HEK293 (cell line): Measurements from ENCODE around the gene CARD8.

Experiments used
- ATF2 ChIP-seq: fragments of 450-650 bp; formaldehyde crosslinking; IDR thresholded peaks from 2 replicates; pipeline ENCODE4 v1.5.1; 2016; ENCODE audit warnings: missing biosample characterization, missing genetic modification characterization, low read depth
- CTCF ChIP-seq: fragments of 450-650 bp; formaldehyde crosslinking; IDR thresholded peaks from 2 replicates; pipeline ENCODE4 v1.5.1; 2016; ENCODE audit warnings: missing biosample characterization, missing genetic modification characterization
- KLF16 ChIP-seq: fragments of 450-650 bp; formaldehyde crosslinking; IDR thresholded peaks from 2 replicates; pipeline ENCODE4 v1.5.1; 2017; ENCODE audit warnings: missing biosample characterization, missing genetic modification characterization
- MEIS1 ChIP-seq: sonication (generic); formaldehyde crosslinking; IDR thresholded peaks from 2 replicates; pipeline ENCODE4 v1.8.1; 2022; ENCODE audit warnings: missing genetic modification reagents, mild to moderate bottlenecking, borderline replicate concordance
- MZF1 ChIP-seq: fragments of 450-650 bp; formaldehyde crosslinking; IDR thresholded peaks from 2 replicates; pipeline ENCODE4 v1.5.1; 2017; ENCODE audit warnings: missing biosample characterization, missing genetic modification characterization, borderline replicate concordance
- PBX3 ChIP-seq: sonication (generic); formaldehyde crosslinking; IDR thresholded peaks from 2 replicates; pipeline ENCODE4 v1.8.1; 2022; ENCODE audit warnings: mild to moderate bottlenecking, moderate library complexity, missing genetic modification reagents
- PRDM1 ChIP-seq: fragments of 450-650 bp; formaldehyde crosslinking; IDR thresholded peaks from 2 replicates; pipeline ENCODE4; 2016; ENCODE audit warnings: missing biosample characterization, missing genetic modification characterization
- ZBTB8A ChIP-seq: fragments of 450-650 bp; formaldehyde crosslinking; IDR thresholded peaks from 2 replicates; pipeline ENCODE4 v1.5.1; 2016; ENCODE audit warnings: missing biosample characterization, missing genetic modification characterization
- ZNF148 ChIP-seq: fragments of 450-650 bp; formaldehyde crosslinking; IDR thresholded peaks from 2 replicates; pipeline ENCODE4 v1.5.0; 2017; ENCODE audit warnings: missing biosample characterization, missing genetic modification characterization, borderline replicate concordance
- ZNF174 ChIP-seq: fragments of 450-650 bp; formaldehyde crosslinking; IDR thresholded peaks from 2 replicates; pipeline ENCODE4 v1.5.0; 2017; ENCODE audit warnings: missing biosample characterization, mild to moderate bottlenecking, missing genetic modification characterization
- ZNF302 ChIP-seq: fragments of 450-650 bp; formaldehyde crosslinking; IDR thresholded peaks from 2 replicates; pipeline ENCODE4 v1.5.1; 2016; ENCODE audit warnings: missing biosample characterization, missing genetic modification characterization, low read depth
- ZNF529 ChIP-seq: fragments of 450-650 bp; formaldehyde crosslinking; IDR thresholded peaks from 2 replicates; pipeline ENCODE4 v1.5.1; 2017; ENCODE audit warnings: missing genetic modification characterization, missing biosample characterization; ENCODE audit not compliant: insufficient replicate concordance
- ZSCAN30 ChIP-seq: fragments of 450-650 bp; IDR thresholded peaks from 2 replicates; pipeline ENCODE4 v1.5.1; 2018; ENCODE audit warnings: missing biosample characterization, mild to moderate bottlenecking, missing genetic modification characterization, moderate library complexity

GRCh38 chr19:48296963-48297734, 41.4 kb upstream of the CARD8 start:
- no peak for TF ChIP-seq CTCF (tag by site-specific recombination)
- no peak for TF ChIP-seq PBX3 (CRISPR knock-in tag)
- TF ChIP-seq MEIS1 = no peak
- TF ChIP-seq ZNF174 (tag by site-specific recombination) = no peak
- no peak for TF ChIP-seq KLF16 (tag by site-specific recombination)
- TF ChIP-seq ZBTB8A = no peak
- no peak for TF ChIP-seq ZNF302
- TF ChIP-seq ATF2 (tag by site-specific recombination) = no peak
- no peak for TF ChIP-seq MZF1
- no peak for TF ChIP-seq ZNF529
- no peak for TF ChIP-seq ZSCAN30 (tag by site-specific recombination)
- no peak for TF ChIP-seq ZNF148 (tag by site-specific recombination)
- TF ChIP-seq PRDM1 (tag by site-specific recombination) = no peak
